ENCODE results near the gene SYT15B. TPM values are rescaled to one million over a fixed set of nuclear protein-coding genes. Genes with fewer than 3 reads are reported as not detected.
"Not testable (repeated sequence)": the region's sequence is repeated elsewhere in the genome, so short reads cannot be mapped to it uniquely, and the experiment has no call there.

SYT15B gene
- total RNA-seq, 1 experiment from 2014 or later, result 0.28 TPM

GRCh38 chr10:47717011-47717769, 46.2 kb downstream of the SYT15B start:
- POLR2A ChIA-PET, result not testable (repeated sequence)

More at GRCh38 chr10:47717011-47717769, 46.2 kb downstream of the SYT15B start:
- CTCF ChIA-PET; DNase-seq (ENCODE audit: low spot score); H3K36me3 Mint-ChIP-seq; H3K27ac Mint-ChIP-seq; ATAC-seq; H3K27me3 Mint-ChIP-seq (ENCODE audit: low read depth); H3K4me1 Mint-ChIP-seq; H3K4me3 Mint-ChIP-seq; H3K9me3 Mint-ChIP-seq: not testable (repeated sequence)

Other genes starting within 250 kb of the SYT15B start
- gene AGAP9, start 240.0 kb downstream of the SYT15B start, total RNA-seq (2021), result 8.4 to 14.2 TPM (median 12.9 TPM) in 3 replicates
- not detected in 3 replicates for gene NPY4R2, start 155.1 kb upstream of the SYT15B start, total RNA-seq (2021)
- gene FAM25C, start 236.2 kb upstream of the SYT15B start, total RNA-seq (2021), result not detected in 3 replicates

All from WTC11 (cell line).